Left lung (tissue), 10 donors: ENCODE data around the gene PHLDA2. TPM values are rescaled to one million over a fixed set of nuclear protein-coding genes. Genes with fewer than 3 reads are reported as not detected.

Source experiments
- ATAC-seq: fragments of 200-7000 bp; cut with Tn5 transposase; one replicate; pipeline ENCODE4 v1.9.1; 2020; ENCODE audit warnings: moderate library complexity
- DNase-seq, 4 donors: peaks; one replicate each; pipeline ENCODE4 v3.0.0-alpha.2; 2013 to 2020
- H3K27ac ChIP-seq, 2 donors: fragments of 200-600 bp; sonication (generic) in 1 of 2; one replicate each; pipeline versions ENCODE4 v1.5.0 to v1.8.0; 2020 to 2021
- H3K27me3 ChIP-seq, 2 donors: fragments of 200-600 bp; sonication (generic) in 1 of 2; one replicate each; pipeline versions ENCODE4 v1.5.0 to v1.8.0; 2020 to 2021
- H3K36me3 ChIP-seq, 2 donors: fragments of 200-600 bp; sonication (generic) in 1 of 2; one replicate each; pipeline versions ENCODE4 v1.5.0 to v1.8.0; 2020 to 2021
- H3K4me1 ChIP-seq, 2 donors: fragments of 200-600 bp; one replicate each; pipeline ENCODE4 v1.8.0; 2021
- H3K4me3 ChIP-seq, 2 donors: fragments of 200-600 bp; sonication (generic) in 1 of 2; one replicate each; pipeline versions ENCODE4 v1.5.0 to v1.8.0; 2020 to 2021; ENCODE audit warnings: mild to moderate bottlenecking in 1 of 2
- H3K9me3 ChIP-seq, 2 donors: fragments of 200-600 bp; sonication (generic) in 1 of 2; one replicate each; pipeline versions ENCODE4 v1.5.0 to v1.8.0; 2020 to 2021
- CTCF ChIP-seq, 2 donors: fragments of 200-600 bp; sonication (generic) in 1 of 2; IDR thresholded peaks; one replicate each; pipeline versions ENCODE4 v1.5.0 to v1.8.0; 2021; ENCODE audit warnings: antibody characterized with exemption in 2 of 2
- intact Hi-C, 2 donors: fragments of 100-400 bp; cut with DNase I; formaldehyde crosslinking; loops; one replicate each; pipeline versions ENCODE4 v1.11.2 to v1.14.2; 2022
- polyA plus RNA-seq, 6 donors: library from polyadenylated mRNA; unstranded; fragments of 120-200 nt; gene quantifications; one replicate each; pipeline ENCODE4 v1.2.1, GENCODE V29; 2013; ENCODE audit not compliant: insufficient read length in 6 of 6
- total RNA-seq, 2 donors: library from RNA; stranded (reverse); fragmentation: NEBNext Ultra II Directional; extraction: Animal tissue kit (Norgen Biotek cat#: 25700); gene quantifications; one replicate each; pipeline ENCODE4 v1.2.1, GENCODE V29; 2021
- donor health status: DM: no; HTN: yes; CAD: no.
- donor health status: DM: no; HTN: no; CAD: no.

Gene PHLDA2
- total and polyA plus RNA-seq, 8 donors: 0.23 to 50.0 (median 0.98) TPM; not detected in 1

- peaks cover 0 to 36% of the 10 kb centered on the region in 2 donors for H3K4me1 ChIP-seq
- peak; percentile 37 for ATAC-seq
- intact Hi-C loops: no loop called here
Measured at GRCh38 chr11:2883979-2884815, 45.0 kb downstream of the PHLDA2 start.

GRCh38 chr11:2883640-2883978, 45.6 kb downstream of the PHLDA2 start:
- DNase-seq: no peak

More at GRCh38 chr11:2883979-2884815, 45.0 kb downstream of the PHLDA2 start:
- Histone ChIP-seq H3K9me3 (no peaks in the 10 kb centered on the region), H3K36me3 (no peaks in the 10 kb centered on the region), H3K27me3 (peaks cover 0 to 62% of the 10 kb centered on the region in 2 donors), H3K27ac (peak overlapping the region; percentile 65 to 75), H3K4me3 (peak overlapping the region; percentile 52 to 75)
- DNase-seq: peak in 3 of 4 donors; percentile 71 to 86 (median 72)
- TF ChIP-seq CTCF (IDR thresholded peaks at IDR 0.05): no peak

GRCh38 chr11:2882396-2883110, 46.7 kb downstream of the PHLDA2 start:
- Histone ChIP-seq H3K4me3 (no peak overlapping the region), H3K9me3 (no peaks in the 10 kb centered on the region), H3K27me3 (peaks cover 0 to 56% of the 10 kb centered on the region in 2 donors), H3K36me3 (no peaks in the 10 kb centered on the region), H3K4me1 (peaks cover 0 to 30% of the 10 kb centered on the region in 2 donors), H3K27ac (no peak overlapping the region)
- TF ChIP-seq CTCF (IDR thresholded peaks at IDR 0.05): no peak
- intact Hi-C loops: no loop called here
- DNase-seq (no peak), ATAC-seq (no peak)

More at GRCh38 chr11:2883640-2883978, 45.6 kb downstream of the PHLDA2 start:
- H3K4me1 ChIP-seq: peaks cover 0 to 36% of the 10 kb centered on the region in 2 donors
- no peaks in the 10 kb centered on the region for H3K36me3 ChIP-seq
- intact Hi-C loops: no loop called here
- no peaks in the 10 kb centered on the region for H3K9me3 ChIP-seq
- H3K4me3 ChIP-seq: peak overlapping the region; percentile 52 to 75
- peaks cover 0 to 62% of the 10 kb centered on the region in 2 donors for H3K27me3 ChIP-seq
- TF ChIP-seq CTCF (IDR thresholded peaks at IDR 0.05): no peak
- no peak for ATAC-seq
- H3K27ac ChIP-seq: peak overlapping the region in 1 of 2 donors; percentile 75

GRCh38 chr11:2881981-2882375, 47.2 kb downstream of the PHLDA2 start:
- H3K9me3 ChIP-seq: no peaks in the 10 kb centered on the region
- DNase-seq: no peak
- intact Hi-C loops: no loop called here
- H3K4me1 ChIP-seq: peaks cover 0 to 30% of the 10 kb centered on the region in 2 donors
- no peak overlapping the region for H3K27ac ChIP-seq
- no peak for ATAC-seq
- peaks cover 0 to 51% of the 10 kb centered on the region in 2 donors for H3K27me3 ChIP-seq
- no peaks in the 10 kb centered on the region for H3K36me3 ChIP-seq
- no peak overlapping the region for H3K4me3 ChIP-seq
- TF ChIP-seq CTCF (IDR thresholded peaks at IDR 0.05): no peak
